Measurements from ENCODE around the gene NCS1. TPM values are rescaled to one million over a fixed set of nuclear protein-coding genes. Genes with fewer than 3 reads are reported as not detected.

The NCS1 gene
- total and polyA plus RNA-seq, 9 of the 15 experiments (the other 6 are each of a cell fraction or from before 2014, with no cell fraction given): 0.28 to 27.0 (median 9.6) TPM

DNA sequence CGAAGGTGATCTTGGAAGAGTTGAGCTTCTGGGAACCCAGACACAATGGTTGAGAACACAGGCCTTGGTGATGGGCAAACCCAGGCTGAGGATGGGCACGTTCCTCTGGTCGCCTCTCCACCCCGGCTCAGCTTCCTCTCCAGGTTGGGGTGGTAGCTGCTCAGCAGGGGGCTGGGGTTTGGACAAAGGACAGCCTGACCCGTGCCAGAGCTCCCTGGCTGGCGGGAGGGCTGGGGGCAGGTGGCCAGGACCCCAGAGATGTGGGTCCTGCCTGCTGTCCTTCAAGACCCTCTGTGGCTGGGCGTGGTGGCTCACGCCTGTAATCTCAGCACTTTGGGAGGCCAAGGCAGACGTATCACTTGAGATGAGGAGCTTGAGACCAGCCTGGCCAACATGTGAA lies 25.2 kb downstream of the NCS1 start:
- Histone ChIP-seq H3K4me3 (no peak overlapping the region), H3K9ac (ENCODE audit: insufficient read depth in 1 of 2, low read depth in 2 of 2, low read length in 2 of 2) (peak overlapping the region in 1 of 2 experiments; percentile 65; a peak in 1 of 4 replicates), H2AFZ (ENCODE audit: low read depth, low read length) (no peak overlapping the region), H3K4me1 (replicated peaks in 1 of 2; ENCODE audit: control insufficient read depth in 2 of 2, insufficient read depth in 2 of 2, low read length in 2 of 2) (peaks cover 14 to 58% of the 10 kb centered on the region in 2 experiments), H3K9me1 (ENCODE audit: control insufficient read depth, insufficient read depth, low read length) (peaks cover 7% of the 10 kb centered on the region), H3K27ac (ENCODE audit: extremely low read depth, low read depth, low read length) (no peak overlapping the region), H3K79me2 (ENCODE audit: control insufficient read depth, insufficient read depth, low read length) (peaks cover 4% of the 10 kb centered on the region; the same call in 2 of the 3 replicates), H3K27me3 (ENCODE audit: control insufficient read depth in 2 of 2, insufficient read depth in 2 of 2, low read length in 2 of 2) (no peaks in the 10 kb centered on the region), H3K4me2 (ENCODE audit: insufficient read depth, low read length) (no peak overlapping the region), H3K9me3 (replicated peaks; ENCODE audit: control insufficient read depth, insufficient read depth, low read depth, low read length) (no peaks in the 10 kb centered on the region), H4K20me1 (replicated peaks; ENCODE audit: control insufficient read depth, insufficient read depth, low read length) (peaks cover 32% of the 10 kb centered on the region), H3K36me3 (ENCODE audit: control insufficient read depth, insufficient read depth, low read length) (no peaks in the 10 kb centered on the region)
- ATAC-seq (no peak), FAIRE-seq (no peak), DNase-seq (ENCODE audit: extremely low read depth in 1 of 4, low spot score in 3 of 4) (no peak)
- no TSS peak for BruUV-seq (replicated peaks)
- intact Hi-C loops (cut with micrococcal nuclease): no loop called here
- ChIA-PET CTCF (ENCODE audit: low intra/inter-chr PET ratio) (no interaction called here), POLR2A (interaction anchor here (0.7 to 1.1 kb wide), 2 partner anchors 9 to 10 kb away, joined by 3 read pairs; no protein-coding TSS in a partner anchor)
- in situ Hi-C loops (cut with MboI): no loop called here
- WGBS (ENCODE audit: insufficient coverage, low coverage, missing lambda C conversion rate): 88% methylated on average over 9 of the region's 9 CpGs
- TF ChIP-seq, protein P1, sequence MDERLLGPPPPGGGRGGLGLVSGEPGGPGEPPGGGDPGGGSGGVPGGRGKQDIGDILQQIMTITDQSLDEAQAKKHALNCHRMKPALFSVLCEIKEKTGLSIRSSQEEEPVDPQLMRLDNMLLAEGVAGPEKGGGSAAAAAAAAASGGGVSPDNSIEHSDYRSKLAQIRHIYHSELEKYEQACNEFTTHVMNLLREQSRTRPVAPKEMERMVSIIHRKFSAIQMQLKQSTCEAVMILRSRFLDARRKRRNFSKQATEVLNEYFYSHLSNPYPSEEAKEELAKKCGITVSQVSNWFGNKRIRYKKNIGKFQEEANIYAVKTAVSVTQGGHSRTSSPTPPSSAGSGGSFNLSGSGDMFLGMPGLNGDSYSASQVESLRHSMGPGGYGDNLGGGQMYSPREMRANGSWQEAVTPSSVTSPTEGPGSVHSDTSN (CRISPR knock-in tag; IDR thresholded peaks at IDR 0.05; ENCODE audit: low read depth): no peak
- TF ChIP-seq, protein P1 (tag; conservative IDR thresholded peaks at IDR 0.05; ENCODE audit: low read depth): no peak
- TF ChIP-seq, protein P2, sequence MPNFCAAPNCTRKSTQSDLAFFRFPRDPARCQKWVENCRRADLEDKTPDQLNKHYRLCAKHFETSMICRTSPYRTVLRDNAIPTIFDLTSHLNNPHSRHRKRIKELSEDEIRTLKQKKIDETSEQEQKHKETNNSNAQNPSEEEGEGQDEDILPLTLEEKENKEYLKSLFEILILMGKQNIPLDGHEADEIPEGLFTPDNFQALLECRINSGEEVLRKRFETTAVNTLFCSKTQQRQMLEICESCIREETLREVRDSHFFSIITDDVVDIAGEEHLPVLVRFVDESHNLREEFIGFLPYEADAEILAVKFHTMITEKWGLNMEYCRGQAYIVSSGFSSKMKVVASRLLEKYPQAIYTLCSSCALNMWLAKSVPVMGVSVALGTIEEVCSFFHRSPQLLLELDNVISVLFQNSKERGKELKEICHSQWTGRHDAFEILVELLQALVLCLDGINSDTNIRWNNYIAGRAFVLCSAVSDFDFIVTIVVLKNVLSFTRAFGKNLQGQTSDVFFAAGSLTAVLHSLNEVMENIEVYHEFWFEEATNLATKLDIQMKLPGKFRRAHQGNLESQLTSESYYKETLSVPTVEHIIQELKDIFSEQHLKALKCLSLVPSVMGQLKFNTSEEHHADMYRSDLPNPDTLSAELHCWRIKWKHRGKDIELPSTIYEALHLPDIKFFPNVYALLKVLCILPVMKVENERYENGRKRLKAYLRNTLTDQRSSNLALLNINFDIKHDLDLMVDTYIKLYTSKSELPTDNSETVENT (CRISPR knock-in tag; IDR thresholded peaks at IDR 0.05): no peak
- TF ChIP-seq, protein P3, sequence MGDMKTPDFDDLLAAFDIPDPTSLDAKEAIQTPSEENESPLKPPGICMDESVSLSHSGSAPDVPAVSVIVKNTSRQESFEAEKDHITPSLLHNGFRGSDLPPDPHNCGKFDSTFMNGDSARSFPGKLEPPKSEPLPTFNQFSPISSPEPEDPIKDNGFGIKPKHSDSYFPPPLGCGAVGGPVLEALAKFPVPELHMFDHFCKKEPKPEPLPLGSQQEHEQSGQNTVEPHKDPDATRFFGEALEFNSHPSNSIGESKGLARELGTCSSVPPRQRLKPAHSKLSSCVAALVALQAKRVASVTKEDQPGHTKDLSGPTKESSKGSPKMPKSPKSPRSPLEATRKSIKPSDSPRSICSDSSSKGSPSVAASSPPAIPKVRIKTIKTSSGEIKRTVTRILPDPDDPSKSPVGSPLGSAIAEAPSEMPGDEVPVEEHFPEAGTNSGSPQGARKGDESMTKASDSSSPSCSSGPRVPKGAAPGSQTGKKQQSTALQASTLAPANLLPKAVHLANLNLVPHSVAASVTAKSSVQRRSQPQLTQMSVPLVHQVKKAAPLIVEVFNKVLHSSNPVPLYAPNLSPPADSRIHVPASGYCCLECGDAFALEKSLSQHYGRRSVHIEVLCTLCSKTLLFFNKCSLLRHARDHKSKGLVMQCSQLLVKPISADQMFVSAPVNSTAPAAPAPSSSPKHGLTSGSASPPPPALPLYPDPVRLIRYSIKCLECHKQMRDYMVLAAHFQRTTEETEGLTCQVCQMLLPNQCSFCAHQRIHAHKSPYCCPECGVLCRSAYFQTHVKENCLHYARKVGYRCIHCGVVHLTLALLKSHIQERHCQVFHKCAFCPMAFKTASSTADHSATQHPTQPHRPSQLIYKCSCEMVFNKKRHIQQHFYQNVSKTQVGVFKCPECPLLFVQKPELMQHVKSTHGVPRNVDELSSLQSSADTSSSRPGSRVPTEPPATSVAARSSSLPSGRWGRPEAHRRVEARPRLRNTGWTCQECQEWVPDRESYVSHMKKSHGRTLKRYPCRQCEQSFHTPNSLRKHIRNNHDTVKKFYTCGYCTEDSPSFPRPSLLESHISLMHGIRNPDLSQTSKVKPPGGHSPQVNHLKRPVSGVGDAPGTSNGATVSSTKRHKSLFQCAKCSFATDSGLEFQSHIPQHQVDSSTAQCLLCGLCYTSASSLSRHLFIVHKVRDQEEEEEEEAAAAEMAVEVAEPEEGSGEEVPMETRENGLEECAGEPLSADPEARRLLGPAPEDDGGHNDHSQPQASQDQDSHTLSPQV (IDR thresholded peaks at IDR 0.05): no peak
- TF ChIP-seq PHF8 (IDR thresholded peaks at IDR 0.05; ENCODE audit: borderline replicate concordance, low read length) (no peak), SREBF1 (IDR thresholded peaks at IDR 0.05; ENCODE audit: borderline replicate concordance, low read depth, low read length) (no peak)
- TF ChIP-seq, protein P4, sequence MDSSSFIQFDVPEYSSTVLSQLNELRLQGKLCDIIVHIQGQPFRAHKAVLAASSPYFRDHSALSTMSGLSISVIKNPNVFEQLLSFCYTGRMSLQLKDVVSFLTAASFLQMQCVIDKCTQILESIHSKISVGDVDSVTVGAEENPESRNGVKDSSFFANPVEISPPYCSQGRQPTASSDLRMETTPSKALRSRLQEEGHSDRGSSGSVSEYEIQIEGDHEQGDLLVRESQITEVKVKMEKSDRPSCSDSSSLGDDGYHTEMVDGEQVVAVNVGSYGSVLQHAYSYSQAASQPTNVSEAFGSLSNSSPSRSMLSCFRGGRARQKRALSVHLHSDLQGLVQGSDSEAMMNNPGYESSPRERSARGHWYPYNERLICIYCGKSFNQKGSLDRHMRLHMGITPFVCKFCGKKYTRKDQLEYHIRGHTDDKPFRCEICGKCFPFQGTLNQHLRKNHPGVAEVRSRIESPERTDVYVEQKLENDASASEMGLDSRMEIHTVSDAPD (CRISPR knock-in tag; IDR thresholded peaks at IDR 0.05): no peak
- TF ChIP-seq, protein P5, sequence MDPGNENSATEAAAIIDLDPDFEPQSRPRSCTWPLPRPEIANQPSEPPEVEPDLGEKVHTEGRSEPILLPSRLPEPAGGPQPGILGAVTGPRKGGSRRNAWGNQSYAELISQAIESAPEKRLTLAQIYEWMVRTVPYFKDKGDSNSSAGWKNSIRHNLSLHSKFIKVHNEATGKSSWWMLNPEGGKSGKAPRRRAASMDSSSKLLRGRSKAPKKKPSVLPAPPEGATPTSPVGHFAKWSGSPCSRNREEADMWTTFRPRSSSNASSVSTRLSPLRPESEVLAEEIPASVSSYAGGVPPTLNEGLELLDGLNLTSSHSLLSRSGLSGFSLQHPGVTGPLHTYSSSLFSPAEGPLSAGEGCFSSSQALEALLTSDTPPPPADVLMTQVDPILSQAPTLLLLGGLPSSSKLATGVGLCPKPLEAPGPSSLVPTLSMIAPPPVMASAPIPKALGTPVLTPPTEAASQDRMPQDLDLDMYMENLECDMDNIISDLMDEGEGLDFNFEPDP (CRISPR knock-in tag; IDR thresholded peaks at IDR 0.05): no peak

Measured in K562 (cell line).